Karpas-422 (cell line): ENCODE measurements around the gene MBOAT1. TPM values are rescaled to one million over a fixed set of nuclear protein-coding genes. Genes with fewer than 3 reads are reported as not detected.
"Not testable (repeated sequence)": the region's sequence is repeated elsewhere in the genome, so short reads cannot be mapped to it uniquely, and the experiment has no call there.

Experiments
- DNase-seq: peaks from one replicate; pipeline ENCODE4 v3.0.0-alpha.2; 2015
- H2AFZ ChIP-seq: fragments of 200-600 bp; sonication (generic); 2 replicates; pipeline ENCODE4 v1.6.1; 2014; ENCODE audit warnings: antibody characterized with exemption, low read length, mixed read lengths
- H3K27ac ChIP-seq: fragments of 200-600 bp; sonication (generic); 2 replicates; pipeline ENCODE4 v1.5.1; 2014; ENCODE audit warnings: mild to moderate bottlenecking, low read length, moderate library complexity
- H3K27me3 ChIP-seq: fragments of 200-600 bp; sonication (generic); 2 replicates; pipeline ENCODE4 v1.6.1; 2014; ENCODE audit warnings: low read length, mixed read lengths
- H3K36me3 ChIP-seq: fragments of 200-600 bp; sonication (generic); 2 replicates; pipeline ENCODE4 v1.6.1; 2014; ENCODE audit warnings: low read length, mixed read lengths; ENCODE audit not compliant: insufficient read depth
- H3K4me1 ChIP-seq: fragments of 200-600 bp; sonication (generic); 2 replicates; pipeline ENCODE4 v1.6.1; 2014; ENCODE audit warnings: mild to moderate bottlenecking, low read length, mixed read lengths
- H3K4me2 ChIP-seq: fragments of 200-600 bp; sonication (generic); 2 replicates; pipeline ENCODE4 v1.6.1; 2014; ENCODE audit warnings: low read length, low read depth, mild to moderate bottlenecking; ENCODE audit not compliant: poor library complexity, severe bottlenecking
- H3K4me3 ChIP-seq: fragments of 200-600 bp; sonication (generic); 2 replicates; pipeline ENCODE4 v1.5.1; 2014; ENCODE audit warnings: mild to moderate bottlenecking, antibody characterized with exemption, low read length, mixed read lengths
- H3K79me2 ChIP-seq: fragments of 200-600 bp; sonication (generic); 2 replicates; pipeline ENCODE4 v1.6.1; 2014; ENCODE audit warnings: mild to moderate bottlenecking, low read length, mixed read lengths
- H3K9ac ChIP-seq: fragments of 200-600 bp; sonication (generic); 2 replicates; pipeline ENCODE4 v1.6.0; 2014; ENCODE audit warnings: low read length
- H3K9me2 ChIP-seq: fragments of 200-600 bp; sonication (generic), shearing (Covaris generic); replicated peaks from 2 replicates; pipeline ENCODE4 v1.6.0; 2014; ENCODE audit warnings: mild to moderate bottlenecking, low read length, moderate library complexity; ENCODE audit not compliant: insufficient read depth
- H3K9me3 ChIP-seq: fragments of 300-700, 200-600 bp; sonication (generic); 2 replicates; pipeline ENCODE4 v1.6.1; 2014; ENCODE audit warnings: low read length, mixed read lengths
- H4K20me1 ChIP-seq: fragments of 200-600 bp; sonication (generic); 2 replicates; pipeline ENCODE4 v1.6.1; 2014; ENCODE audit warnings: mild to moderate bottlenecking, antibody characterized with exemption, low read length, low read depth; ENCODE audit not compliant: insufficient read depth
- total RNA-seq: library from RNA; depleted of rRNA; stranded (reverse); fragments of >200 nt; shearing (Covaris generic); gene quantifications from 2 replicates; pipeline ENCODE4 v1.2.3, GENCODE V29; 2014; ENCODE audit warnings: low replicate concordance

The MBOAT1 gene
- total RNA-seq, 1 experiment from 2014 or later = not detected

DNA sequence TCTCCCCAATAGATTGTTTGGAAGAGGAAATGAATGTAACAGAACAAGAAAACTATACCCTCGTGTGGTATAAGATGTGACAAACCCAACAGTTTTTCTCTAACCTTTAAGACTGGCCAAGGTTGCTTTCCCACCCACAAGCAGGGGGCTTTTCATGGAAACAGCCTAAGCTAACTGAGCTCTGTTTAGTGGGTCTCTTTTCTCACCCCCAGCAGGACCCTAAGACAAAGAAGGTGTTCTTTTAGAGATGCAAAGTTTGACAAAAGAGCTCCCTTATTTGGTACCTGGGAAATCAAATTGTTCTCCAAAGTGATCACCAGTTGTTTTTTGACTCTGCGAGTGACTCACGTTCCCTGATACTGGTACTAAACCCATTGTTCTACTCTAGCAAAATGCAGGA lies 59.1 kb downstream of the MBOAT1 start:
- Histone ChIP-seq H3K27ac (no peak overlapping the region), H3K9me2 (no peaks in the 10 kb centered on the region), H4K20me1 (no peaks in the 10 kb centered on the region), H3K4me3 (no peak overlapping the region), H2AFZ (no peak overlapping the region), H3K27me3 (no peaks in the 10 kb centered on the region), H3K36me3 (no peaks in the 10 kb centered on the region), H3K9me3 (no peaks in the 10 kb centered on the region), H3K79me2 (no peaks in the 10 kb centered on the region), H3K9ac (no peak overlapping the region), H3K4me2 (no peak overlapping the region), H3K4me1 (no peaks in the 10 kb centered on the region)
- no peak for DNase-seq

- Histone ChIP-seq H3K4me2 (no peak overlapping the region), H3K27me3 (no peaks in the 10 kb centered on the region), H3K4me1 (no peaks in the 10 kb centered on the region), H3K79me2 (no peaks in the 10 kb centered on the region), H3K9me3 (no peaks in the 10 kb centered on the region), H3K36me3 (no peaks in the 10 kb centered on the region), H3K9me2 (no peaks in the 10 kb centered on the region), H4K20me1 (no peaks in the 10 kb centered on the region), H2AFZ (no peak overlapping the region), H3K4me3 (no peak overlapping the region), H3K9ac (no peak overlapping the region), H3K27ac (no peak overlapping the region)
- no peak for DNase-seq
These were observed 63.8 kb downstream of the MBOAT1 start for GRCh38 chr6:20148433-20148832.

GRCh38 chr6:20147469-20147868 lies 64.8 kb downstream of the MBOAT1 start:
- H3K9me3 ChIP-seq = no peaks in the 10 kb centered on the region
- no peak overlapping the region for H3K9ac ChIP-seq
- no peaks in the 10 kb centered on the region for H3K9me2 ChIP-seq
- no peaks in the 10 kb centered on the region for H3K4me1 ChIP-seq
- no peak overlapping the region for H3K4me3 ChIP-seq
- H3K27ac ChIP-seq = no peak overlapping the region
- H3K36me3 ChIP-seq = no peaks in the 10 kb centered on the region
- H3K4me2 ChIP-seq = no peak overlapping the region
- no peak for DNase-seq
- no peaks in the 10 kb centered on the region for H3K27me3 ChIP-seq
- no peaks in the 10 kb centered on the region for H3K79me2 ChIP-seq
- H4K20me1 ChIP-seq = no peaks in the 10 kb centered on the region
- no peak overlapping the region for H2AFZ ChIP-seq

DNA sequence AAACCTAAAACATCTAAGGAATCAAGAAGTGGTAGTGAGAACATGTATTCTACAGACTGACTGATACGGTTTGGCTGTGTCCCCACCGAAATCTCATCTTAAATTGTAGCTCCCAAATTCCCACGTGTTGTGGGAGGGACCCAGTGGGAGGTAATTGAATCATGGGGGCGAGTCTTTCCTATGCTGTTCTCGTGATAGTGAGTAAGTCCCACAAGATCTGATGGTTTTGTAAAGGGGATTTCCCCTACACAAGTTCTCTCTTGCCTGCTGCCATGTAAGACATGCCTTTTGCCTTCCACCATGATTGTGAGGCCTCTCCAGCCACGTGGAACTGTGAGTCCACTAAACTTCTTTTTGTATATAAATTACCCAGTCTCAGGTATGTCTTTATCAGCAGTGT lies 65.4 kb downstream of the MBOAT1 start:
- not testable (repeated sequence) for H3K9me3 ChIP-seq, H2AFZ ChIP-seq, H3K4me2 ChIP-seq, H3K27ac ChIP-seq, H3K27me3 ChIP-seq, H3K9ac ChIP-seq, H3K4me3 ChIP-seq, H3K79me2 ChIP-seq, DNase-seq, H4K20me1 ChIP-seq, H3K9me2 ChIP-seq, H3K4me1 ChIP-seq, H3K36me3 ChIP-seq

- Histone ChIP-seq H3K4me2 (no peak overlapping the region), H3K36me3 (no peaks in the 10 kb centered on the region), H3K9ac (no peak overlapping the region), H3K4me3 (no peak overlapping the region), H3K27me3 (no peaks in the 10 kb centered on the region), H3K9me2 (no peaks in the 10 kb centered on the region), H3K4me1 (no peaks in the 10 kb centered on the region), H2AFZ (no peak overlapping the region), H4K20me1 (no peaks in the 10 kb centered on the region), H3K79me2 (no peaks in the 10 kb centered on the region), H3K9me3 (no peaks in the 10 kb centered on the region), H3K27ac (no peak overlapping the region)
- DNase-seq = no peak
These were observed 66.0 kb downstream of the MBOAT1 start for GRCh38 chr6:20146291-20146690.

DNA sequence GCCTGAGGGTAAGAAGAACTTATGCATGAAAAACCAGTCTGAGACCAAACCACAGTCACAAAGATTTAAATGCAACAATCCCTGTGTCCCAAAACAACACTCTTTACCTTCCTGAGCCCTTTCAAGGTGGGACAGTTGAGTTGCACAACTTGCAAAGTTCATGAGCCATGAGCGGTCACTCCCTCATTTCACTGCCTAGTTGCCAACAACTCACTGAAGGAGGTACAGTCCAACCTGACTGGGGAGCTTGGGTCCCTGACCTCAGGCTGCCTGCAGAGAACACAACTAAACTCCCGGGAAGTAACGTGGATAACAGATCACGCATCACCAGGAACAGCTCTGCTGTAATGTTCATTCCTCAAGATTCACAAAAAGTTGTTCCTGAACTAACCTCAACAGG lies 69.4 kb downstream of the MBOAT1 start:
- Histone ChIP-seq H3K36me3 (no peaks in the 10 kb centered on the region), H3K9ac (no peak overlapping the region), H3K9me2 (no peaks in the 10 kb centered on the region), H3K27ac (no peak overlapping the region), H3K4me2 (no peak overlapping the region), H3K27me3 (no peaks in the 10 kb centered on the region), H3K9me3 (no peaks in the 10 kb centered on the region), H3K4me1 (no peaks in the 10 kb centered on the region), H3K4me3 (no peak overlapping the region), H3K79me2 (no peaks in the 10 kb centered on the region), H2AFZ (no peak overlapping the region), H4K20me1 (no peaks in the 10 kb centered on the region)
- no peak for DNase-seq

DNA sequence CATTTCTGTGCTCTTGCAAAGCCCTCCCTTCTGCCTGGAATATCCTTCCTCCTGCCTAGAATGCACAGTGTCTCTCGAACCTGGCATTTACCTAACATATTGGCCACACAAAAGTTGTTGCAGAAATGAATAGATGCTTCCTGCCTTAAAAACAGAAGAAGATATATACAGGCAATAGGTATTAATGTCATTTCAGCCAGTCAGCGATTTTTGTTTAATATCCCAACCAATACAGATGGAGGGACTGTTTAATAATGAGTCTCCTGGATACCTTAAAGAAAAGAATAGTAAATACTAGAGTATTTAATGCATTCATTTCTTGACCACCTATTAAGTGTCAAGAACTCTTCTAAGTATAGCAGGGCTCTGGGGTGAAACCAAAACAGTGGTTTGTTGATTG lies 70.3 kb downstream of the MBOAT1 start:
- Histone ChIP-seq H3K4me1 (no peaks in the 10 kb centered on the region), H3K9me3 (no peaks in the 10 kb centered on the region)

DNA sequence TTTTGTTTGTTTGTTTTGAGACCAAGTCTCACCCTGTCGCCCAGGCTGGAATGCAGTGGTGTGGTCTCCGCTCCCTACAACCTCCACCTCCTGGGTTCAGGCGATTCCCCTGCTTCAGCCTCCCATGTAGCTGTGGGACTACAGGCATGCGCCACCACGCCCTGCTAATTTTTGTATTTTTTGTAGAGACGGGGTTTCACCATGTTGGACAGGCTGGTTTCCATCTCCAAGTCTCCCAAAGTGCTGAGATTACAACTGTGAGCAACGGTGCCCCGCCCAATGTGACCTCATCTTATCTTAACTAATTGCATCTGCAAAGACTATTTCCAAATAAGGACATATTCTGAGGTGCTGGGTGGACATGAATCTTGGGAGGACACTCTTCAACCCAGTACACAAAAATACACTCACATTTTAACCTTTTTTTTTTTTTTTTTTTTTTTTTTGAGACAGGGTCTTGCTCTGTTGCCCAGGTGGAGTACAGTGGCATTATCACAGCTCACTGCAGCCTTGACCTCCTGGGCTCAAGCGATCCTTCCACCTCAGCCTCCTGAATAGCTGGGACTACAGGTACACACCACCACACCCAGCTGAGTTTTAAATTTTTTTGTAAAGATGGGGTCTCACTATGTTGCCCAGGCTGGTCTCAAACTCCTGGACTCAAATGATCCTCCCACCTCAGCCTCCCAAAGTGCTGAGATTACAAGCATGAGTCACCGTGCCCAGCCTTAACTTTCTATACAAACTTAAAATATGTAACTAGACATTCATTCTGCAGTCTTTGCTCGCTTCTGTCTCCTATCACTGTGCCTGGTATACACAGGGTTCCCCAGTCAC lies 72.9 kb downstream of the MBOAT1 start:
- not testable (repeated sequence) for H3K4me2 ChIP-seq, H3K27me3 ChIP-seq, H3K9ac ChIP-seq, H3K9me2 ChIP-seq, DNase-seq, H3K4me3 ChIP-seq, H3K9me3 ChIP-seq, H4K20me1 ChIP-seq, H3K36me3 ChIP-seq, H3K27ac ChIP-seq, H2AFZ ChIP-seq, H3K4me1 ChIP-seq, H3K79me2 ChIP-seq

More for the DNA sequence above, 70.3 kb downstream of the MBOAT1 start:
- no peak overlapping the region for H3K9ac ChIP-seq
- no peak overlapping the region for H3K4me2 ChIP-seq
- H4K20me1 ChIP-seq = no peaks in the 10 kb centered on the region
- H3K9me2 ChIP-seq = no peaks in the 10 kb centered on the region
- no peaks in the 10 kb centered on the region for H3K36me3 ChIP-seq
- DNase-seq = no peak
- H3K79me2 ChIP-seq = no peaks in the 10 kb centered on the region
- H3K27me3 ChIP-seq = no peaks in the 10 kb centered on the region
- no peak overlapping the region for H3K27ac ChIP-seq
- H3K4me3 ChIP-seq = no peak overlapping the region
- no peak overlapping the region for H2AFZ ChIP-seq
